Kidney (tissue), 14 donors: ENCODE measurements around the gene ALLC. TPM values are rescaled to one million over a fixed set of nuclear protein-coding genes. Genes with fewer than 3 reads are reported as not detected.

Experiments used
- DNase-seq, 5 donors: peaks; one replicate each; pipeline ENCODE4 v3.0.0-alpha.2; 2013 to 2020
- FAIRE-seq: peaks from 2 replicates; lab custom pipeline; 2012; peaks lifted over from hg19 to GRCh38; lab: Jason Lieb, UNC
- H3K27ac ChIP-seq, 2 donors: one replicate each; pipeline ENCODE4 v1.7.0; 2013; ENCODE audit warnings: low read depth in 2 of 2, low read length in 2 of 2, inconsistent platforms in 1 of 2
- H3K27me3 ChIP-seq: one replicate; pipeline ENCODE4 v1.7.1; 2013; ENCODE audit warnings: low read length, inconsistent platforms; ENCODE audit not compliant: control insufficient read depth, insufficient read depth
- H3K36me3 ChIP-seq, 3 donors: one replicate each; pipeline versions ENCODE4 v1.7.0 to v1.7.1; 2013; ENCODE audit warnings: low read length in 3 of 3, control low read depth in 1 of 3, inconsistent platforms in 1 of 3; ENCODE audit not compliant: insufficient read depth in 3 of 3, control insufficient read depth in 2 of 3
- H3K4me1 ChIP-seq, 3 donors: one replicate each; pipeline versions ENCODE4 v1.7.0 to v1.7.1; 2013; ENCODE audit warnings: low read length in 3 of 3, inconsistent platforms in 1 of 3, low read depth in 1 of 3; ENCODE audit not compliant: control insufficient read depth in 2 of 3, insufficient read depth in 2 of 3
- H3K4me3 ChIP-seq, 3 donors: one replicate each; pipeline versions ENCODE4 v1.7.0 to v1.8.1; 2013; ENCODE audit warnings: low read length in 3 of 3, control low read depth in 1 of 3, inconsistent platforms in 1 of 3
- H3K9ac ChIP-seq, 3 donors: one replicate each; pipeline versions ENCODE4 v1.7.0 to v1.7.1; 2013; ENCODE audit warnings: low read length in 3 of 3, control low read depth in 1 of 3, inconsistent platforms in 1 of 3
- H3K9me3 ChIP-seq, 3 donors: one replicate each; pipeline versions ENCODE4 v1.7.0 to v1.7.1; 2013; ENCODE audit warnings: low read length in 3 of 3, control low read depth in 1 of 3, inconsistent platforms in 1 of 3; ENCODE audit not compliant: control insufficient read depth in 2 of 3, insufficient read depth in 1 of 3
- intact Hi-C: fragments of 100-400 bp; cut with DNase I; formaldehyde crosslinking; loops from one replicate; pipeline ENCODE4 v1.11.1; 2022
- polyA plus RNA-seq: library from polyadenylated mRNA; stranded (reverse); fragments of 350-450 nt; fragmentation: Illumina TruSeq; extraction: RNeasy Lipid Tissue Mini Kit (QIAGEN cat#74804); gene quantifications from one replicate; pipeline ENCODE4 v1.2.3, GENCODE V29; 2014; ENCODE audit warnings: low read depth, low replicate concordance; ENCODE audit not compliant: insufficient read depth
- total RNA-seq: library from RNA; stranded (reverse); fragmentation: NEBNext Ultra II Directional; extraction: Animal tissue kit (Norgen Biotek cat#: 25700); gene quantifications from one replicate; pipeline ENCODE4 v1.2.1, GENCODE V29; 2021
- TF ChIP-seq, protein P1 (sequence below): IDR thresholded peaks from 3 replicates; pipeline ENCODE4 v1.5.1; 2012; ENCODE audit warnings: mild to moderate bottlenecking, moderate library complexity, borderline replicate concordance; ENCODE audit not compliant: insufficient read depth; ENCODE audit errors: extremely low read depth
- donor health status: control.
- donor health status: control.
- donor health status: control.
- donor health status: control.
- donor health status: control.
- donor health status: DM: yes; HTN: yes; CAD: no.
- donor health status: Normal renal cell carcinoma (clear cell type).

Gene ALLC
- total and polyA plus RNA-seq, 2 donors from 2014 or later = 1.3 TPM; not detected in 1

DNA sequence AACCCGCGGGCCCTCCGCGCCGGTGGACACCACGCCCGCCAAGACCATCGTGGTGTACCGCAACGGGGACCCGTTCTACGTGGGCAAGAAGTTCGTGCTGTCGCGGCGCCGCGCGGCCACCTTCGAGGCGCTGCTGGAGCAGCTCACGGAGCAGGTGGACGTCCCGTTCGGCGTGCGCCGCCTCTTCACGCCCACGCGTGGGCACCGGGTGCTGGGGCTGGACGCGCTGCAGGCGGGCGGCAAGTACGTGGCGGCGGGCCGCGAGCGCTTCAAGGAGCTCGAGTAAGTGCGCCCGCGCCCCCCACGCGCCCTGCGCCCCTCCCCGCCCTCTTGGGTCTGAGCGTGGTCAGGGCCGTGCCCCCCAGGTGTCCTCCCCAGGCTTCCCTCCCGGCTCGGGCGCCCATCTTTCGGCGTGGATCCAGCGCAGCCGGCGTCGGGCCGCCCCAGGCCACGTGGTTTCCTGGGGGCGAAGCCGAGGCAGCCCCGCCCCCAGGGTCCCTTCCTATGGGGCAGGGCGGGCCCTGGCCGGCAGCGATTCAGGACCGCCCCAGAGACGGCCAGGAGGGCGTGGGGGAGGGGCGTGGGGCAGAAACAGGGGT lies 45.9 kb downstream of the ALLC start:
- Histone ChIP-seq H3K4me3 (no peak overlapping the region), H3K27me3 (peaks cover 8% of the 10 kb centered on the region), H3K27ac (no peak overlapping the region), H3K36me3 (no peaks in the 10 kb centered on the region), H3K4me1 (peaks cover 0 to 2% (median 0%) of the 10 kb centered on the region in 3 donors), H3K9me3 (no peaks in the 10 kb centered on the region), H3K9ac (no peak overlapping the region)
- TF ChIP-seq, protein P1, sequence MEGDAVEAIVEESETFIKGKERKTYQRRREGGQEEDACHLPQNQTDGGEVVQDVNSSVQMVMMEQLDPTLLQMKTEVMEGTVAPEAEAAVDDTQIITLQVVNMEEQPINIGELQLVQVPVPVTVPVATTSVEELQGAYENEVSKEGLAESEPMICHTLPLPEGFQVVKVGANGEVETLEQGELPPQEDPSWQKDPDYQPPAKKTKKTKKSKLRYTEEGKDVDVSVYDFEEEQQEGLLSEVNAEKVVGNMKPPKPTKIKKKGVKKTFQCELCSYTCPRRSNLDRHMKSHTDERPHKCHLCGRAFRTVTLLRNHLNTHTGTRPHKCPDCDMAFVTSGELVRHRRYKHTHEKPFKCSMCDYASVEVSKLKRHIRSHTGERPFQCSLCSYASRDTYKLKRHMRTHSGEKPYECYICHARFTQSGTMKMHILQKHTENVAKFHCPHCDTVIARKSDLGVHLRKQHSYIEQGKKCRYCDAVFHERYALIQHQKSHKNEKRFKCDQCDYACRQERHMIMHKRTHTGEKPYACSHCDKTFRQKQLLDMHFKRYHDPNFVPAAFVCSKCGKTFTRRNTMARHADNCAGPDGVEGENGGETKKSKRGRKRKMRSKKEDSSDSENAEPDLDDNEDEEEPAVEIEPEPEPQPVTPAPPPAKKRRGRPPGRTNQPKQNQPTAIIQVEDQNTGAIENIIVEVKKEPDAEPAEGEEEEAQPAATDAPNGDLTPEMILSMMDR = no peak
- DNase-seq = peak in 3 of 5 donors; percentile 9 to 59 (median 28)
- intact Hi-C loops = no loop called here
- FAIRE-seq = no peak

DNA sequence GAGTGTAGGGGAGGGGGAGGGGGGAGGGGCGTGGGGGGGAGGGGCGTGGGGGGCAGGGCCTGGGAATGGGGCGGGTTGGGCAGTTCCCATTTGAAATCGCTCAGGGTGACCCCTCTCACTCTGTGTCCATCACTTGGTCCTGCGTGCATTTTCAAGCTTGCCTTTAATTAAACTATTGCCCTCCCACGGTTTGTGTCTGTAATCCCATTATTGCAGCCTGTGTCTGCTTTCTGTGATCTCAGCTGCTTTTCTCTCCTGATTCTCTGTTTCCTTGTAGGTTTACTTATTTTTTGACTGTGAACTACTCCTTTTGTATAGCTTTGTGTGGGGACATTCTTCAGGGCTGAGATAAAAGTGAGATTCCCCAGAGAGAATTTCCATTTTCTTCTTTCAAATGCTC lies 46.7 kb downstream of the ALLC start:
- H3K27me3 ChIP-seq = peaks cover 8% of the 10 kb centered on the region
- TF ChIP-seq, protein P1 = no peak
- H3K9me3 ChIP-seq = no peaks in the 10 kb centered on the region
- no peak overlapping the region for H3K4me3 ChIP-seq
- H3K36me3 ChIP-seq = no peaks in the 10 kb centered on the region
- no peak overlapping the region for H3K9ac ChIP-seq
- DNase-seq (peak in 1 of 5 donors; percentile 22), FAIRE-seq (no peak)
- intact Hi-C loops = no loop called here
- H3K27ac ChIP-seq = no peak overlapping the region
- peaks cover 0 to 2% (median 0%) of the 10 kb centered on the region in 3 donors for H3K4me1 ChIP-seq

DNA sequence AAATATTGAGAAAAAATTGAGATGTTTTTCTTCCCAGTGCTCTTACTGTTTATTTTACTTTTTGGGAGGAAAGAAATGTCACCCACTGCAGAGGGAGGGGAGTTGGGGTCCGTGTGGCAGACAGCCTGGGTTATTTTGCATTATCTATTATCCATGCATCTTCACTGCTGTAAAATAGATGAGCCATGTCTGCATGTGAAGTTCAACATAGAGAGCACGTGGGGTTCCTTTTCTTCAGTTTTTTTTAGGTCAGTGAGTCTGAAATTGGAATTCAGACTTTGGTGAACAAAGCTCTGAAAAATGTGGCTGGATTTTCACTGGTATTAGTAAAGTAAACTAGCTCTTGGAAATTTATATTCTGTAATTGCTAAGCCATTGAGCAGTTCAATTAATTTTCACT lies 47.8 kb downstream of the ALLC start:
- Histone ChIP-seq H3K4me3 (no peak overlapping the region), H3K36me3 (no peaks in the 10 kb centered on the region), H3K27ac (no peak overlapping the region), H3K9me3 (no peaks in the 10 kb centered on the region), H3K4me1 (peaks cover 0 to 2% (median 0%) of the 10 kb centered on the region in 3 donors), H3K9ac (no peak overlapping the region), H3K27me3 (peaks cover 8% of the 10 kb centered on the region)
- TF ChIP-seq, protein P1 = no peak
- FAIRE-seq (no peak), DNase-seq (no peak)
- intact Hi-C loops = no loop called here

DNA sequence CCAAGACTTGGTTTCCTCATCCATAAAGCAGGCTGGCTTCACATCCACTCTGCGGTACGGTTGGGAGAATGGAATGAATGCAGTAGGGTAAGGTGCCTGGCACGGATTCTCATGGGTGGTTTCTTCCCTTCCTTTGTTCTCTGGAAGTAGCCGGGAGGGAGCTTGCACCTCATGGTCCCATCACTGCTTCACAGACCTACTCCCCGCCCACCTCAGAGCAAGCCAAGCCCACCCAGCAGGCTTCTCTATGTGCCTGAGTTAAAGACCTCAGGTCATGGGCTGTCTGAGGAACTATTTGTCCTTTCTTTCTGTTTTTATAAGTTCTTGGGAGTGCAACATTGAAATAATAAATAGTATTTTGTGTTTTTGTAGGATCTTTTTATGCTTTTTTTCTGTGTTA lies 48.9 kb downstream of the ALLC start:
- no peak overlapping the region for H3K9ac ChIP-seq
- no peaks in the 10 kb centered on the region for H3K36me3 ChIP-seq
- DNase-seq (peak in 1 of 5 donors; percentile 8), FAIRE-seq (no peak)
- H3K9me3 ChIP-seq = no peaks in the 10 kb centered on the region
- TF ChIP-seq, protein P1 = no peak
- intact Hi-C loops = no loop called here
- peaks cover 8% of the 10 kb centered on the region for H3K27me3 ChIP-seq
- peaks cover 0 to 2% (median 0%) of the 10 kb centered on the region in 3 donors for H3K4me1 ChIP-seq
- H3K4me3 ChIP-seq = no peak overlapping the region
- no peak overlapping the region for H3K27ac ChIP-seq
